DOHH2 (cell line): ENCODE results near the gene CCDC102A.

Source experiments
- H3F3A ChIP-seq: fragments of 200-600 bp; sonication (generic), shearing (Covaris generic); 2 replicates; pipeline ENCODE4 v1.6.0; 2016; ENCODE audit warnings: antibody characterized with exemption, mild to moderate bottlenecking; ENCODE audit not compliant: control insufficient read depth, insufficient read depth
- H3K27ac ChIP-seq: fragments of 200-600 bp; sonication (generic); 2 replicates; pipeline ENCODE4 v1.5.1; 2014; ENCODE audit warnings: low read depth, mild to moderate bottlenecking, low read length, moderate library complexity
- H3K27me3 ChIP-seq: fragments of 200-600 bp; sonication (generic); 2 replicates; pipeline ENCODE4 v1.6.1; 2014; ENCODE audit warnings: mild to moderate bottlenecking, low read length, mixed read lengths; ENCODE audit not compliant: control insufficient read depth
- H3K36me3 ChIP-seq: fragments of 200-600 bp; sonication (generic); 2 replicates; pipeline ENCODE4 v1.6.1; 2014; ENCODE audit warnings: mild to moderate bottlenecking, low read length, moderate library complexity, mixed read lengths; ENCODE audit not compliant: control insufficient read depth
- H3K4me1 ChIP-seq: fragments of 200-600 bp; sonication (generic); 2 replicates; pipeline ENCODE4 v1.6.1; 2014; ENCODE audit warnings: mild to moderate bottlenecking, low read length, mixed read lengths; ENCODE audit not compliant: control insufficient read depth
- H3K4me2 ChIP-seq: fragments of 200-600 bp; sonication (generic); 2 replicates; pipeline ENCODE4 v1.6.0; 2014; ENCODE audit warnings: mild to moderate bottlenecking, low read length, moderate library complexity
- H3K4me3 ChIP-seq: fragments of 200-600 bp; sonication (generic); 2 replicates; pipeline ENCODE4 v1.5.1; 2014; ENCODE audit warnings: mild to moderate bottlenecking, low read length, mixed read lengths
- H3K79me2 ChIP-seq: fragments of 200-600 bp; sonication (generic); 2 replicates; pipeline ENCODE4 v1.6.1; 2014; ENCODE audit warnings: mild to moderate bottlenecking, low read length, mixed read lengths; ENCODE audit not compliant: control insufficient read depth
- H3K9me2 ChIP-seq: fragments of 200-600 bp; sonication (generic); replicated peaks from 2 replicates; pipeline ENCODE4 v1.6.1; 2014; ENCODE audit warnings: mild to moderate bottlenecking, low read length, mixed read lengths; ENCODE audit not compliant: control insufficient read depth
- H3K9me3 ChIP-seq: fragments of 200-600 bp; sonication (generic); 2 replicates; pipeline ENCODE4 v1.6.1; 2014; ENCODE audit warnings: antibody characterized with exemption, low read length, mixed read lengths; ENCODE audit not compliant: control insufficient read depth, insufficient read depth
- H4K20me1 ChIP-seq: fragments of 200-600 bp; sonication (generic); 2 replicates; pipeline ENCODE4 v1.6.0; 2014; ENCODE audit warnings: low read depth, mild to moderate bottlenecking, antibody characterized with exemption, low read length, moderate library complexity; ENCODE audit not compliant: control insufficient read depth, insufficient read depth
- EZH2phosphoT487 ChIP-seq: fragments of 200-600 bp; sonication (generic); IDR thresholded peaks from 2 replicates; pipeline ENCODE4 v1.6.1; 2017; ENCODE audit warnings: borderline replicate concordance, mild to moderate bottlenecking, antibody characterized with exemption, low read length, moderate library complexity, mixed read lengths
- TF ChIP-seq, protein P1 (sequence below): fragments of 200-600 bp; sonication (generic); IDR thresholded peaks from one replicate; pipeline ENCODE4 v1.5.1; 2014; ENCODE audit warnings: antibody characterized with exemption, mild to moderate bottlenecking, low read depth, low read length; ENCODE audit not compliant: poor library complexity, severe bottlenecking

Gene CCDC102A

DNA sequence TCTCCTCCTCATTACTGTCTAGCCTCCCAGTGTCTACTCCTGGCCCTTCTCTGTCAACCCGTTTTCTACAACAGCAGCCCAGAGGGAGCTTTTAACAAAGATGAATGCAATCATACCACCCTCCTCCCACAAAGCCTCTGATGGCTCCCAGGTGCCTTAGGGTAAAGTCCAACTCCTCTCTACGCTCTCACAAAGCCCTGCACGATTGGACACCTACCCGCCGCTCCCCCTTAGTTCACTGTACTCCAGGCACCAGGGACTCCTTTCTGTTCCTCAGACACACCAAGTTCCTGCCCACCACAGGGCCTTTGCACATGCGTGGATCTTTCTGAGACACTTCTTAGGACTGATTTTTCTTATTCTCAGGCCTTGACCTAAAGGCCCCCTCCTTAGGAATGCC, 17.4 kb downstream of the CCDC102A start:
- Histone ChIP-seq H3K27ac (no peak overlapping the region), H3K79me2 (no peaks in the 10 kb centered on the region), H3F3A (peaks cover 12% of the 10 kb centered on the region), H3K4me2 (no peak overlapping the region), H3K36me3 (peaks cover 4% of the 10 kb centered on the region), H3K9me2 (no peaks in the 10 kb centered on the region), H3K9me3 (no peaks in the 10 kb centered on the region), H3K4me3 (no peak overlapping the region), H3K4me1 (peaks cover 25% of the 10 kb centered on the region), H4K20me1 (no peaks in the 10 kb centered on the region), H3K27me3 (no peaks in the 10 kb centered on the region)
- no peak for TF ChIP-seq EZH2phosphoT487
- TF ChIP-seq, protein P1, sequence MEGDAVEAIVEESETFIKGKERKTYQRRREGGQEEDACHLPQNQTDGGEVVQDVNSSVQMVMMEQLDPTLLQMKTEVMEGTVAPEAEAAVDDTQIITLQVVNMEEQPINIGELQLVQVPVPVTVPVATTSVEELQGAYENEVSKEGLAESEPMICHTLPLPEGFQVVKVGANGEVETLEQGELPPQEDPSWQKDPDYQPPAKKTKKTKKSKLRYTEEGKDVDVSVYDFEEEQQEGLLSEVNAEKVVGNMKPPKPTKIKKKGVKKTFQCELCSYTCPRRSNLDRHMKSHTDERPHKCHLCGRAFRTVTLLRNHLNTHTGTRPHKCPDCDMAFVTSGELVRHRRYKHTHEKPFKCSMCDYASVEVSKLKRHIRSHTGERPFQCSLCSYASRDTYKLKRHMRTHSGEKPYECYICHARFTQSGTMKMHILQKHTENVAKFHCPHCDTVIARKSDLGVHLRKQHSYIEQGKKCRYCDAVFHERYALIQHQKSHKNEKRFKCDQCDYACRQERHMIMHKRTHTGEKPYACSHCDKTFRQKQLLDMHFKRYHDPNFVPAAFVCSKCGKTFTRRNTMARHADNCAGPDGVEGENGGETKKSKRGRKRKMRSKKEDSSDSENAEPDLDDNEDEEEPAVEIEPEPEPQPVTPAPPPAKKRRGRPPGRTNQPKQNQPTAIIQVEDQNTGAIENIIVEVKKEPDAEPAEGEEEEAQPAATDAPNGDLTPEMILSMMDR: no peak

DNA sequence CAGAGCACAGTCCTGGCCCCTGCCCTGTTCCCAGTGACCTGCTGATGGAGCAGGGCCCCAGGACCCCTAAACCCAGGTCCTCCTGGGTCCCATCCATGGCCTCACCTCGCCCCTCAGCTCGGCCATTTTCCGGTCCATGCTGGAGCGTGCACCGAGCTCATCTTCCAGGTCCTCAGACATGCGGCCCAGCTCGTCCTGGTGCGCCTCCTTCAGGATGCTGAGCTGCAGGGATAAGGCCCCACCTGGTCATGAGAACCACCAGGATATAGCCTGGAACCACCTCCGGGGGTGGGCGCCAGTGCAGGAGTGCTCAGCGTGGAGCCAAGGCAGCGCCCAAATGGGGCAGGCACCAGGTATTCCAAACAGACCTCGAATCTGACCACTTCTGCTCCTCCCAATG, 17.9 kb downstream of the CCDC102A start:
- peaks cover 11% of the 10 kb centered on the region for H3F3A ChIP-seq
- no peaks in the 10 kb centered on the region for H3K9me3 ChIP-seq
- H3K79me2 ChIP-seq: no peaks in the 10 kb centered on the region
- H3K27me3 ChIP-seq: no peaks in the 10 kb centered on the region
- H3K4me1 ChIP-seq: peaks cover 21% of the 10 kb centered on the region
- H3K4me2 ChIP-seq: no peak overlapping the region
- TF ChIP-seq, protein P1: no peak
- no peak for TF ChIP-seq EZH2phosphoT487
- H3K4me3 ChIP-seq: no peak overlapping the region
- no peaks in the 10 kb centered on the region for H4K20me1 ChIP-seq
- H3K27ac ChIP-seq: no peak overlapping the region
- peaks cover 4% of the 10 kb centered on the region for H3K36me3 ChIP-seq
- no peaks in the 10 kb centered on the region for H3K9me2 ChIP-seq

DNA sequence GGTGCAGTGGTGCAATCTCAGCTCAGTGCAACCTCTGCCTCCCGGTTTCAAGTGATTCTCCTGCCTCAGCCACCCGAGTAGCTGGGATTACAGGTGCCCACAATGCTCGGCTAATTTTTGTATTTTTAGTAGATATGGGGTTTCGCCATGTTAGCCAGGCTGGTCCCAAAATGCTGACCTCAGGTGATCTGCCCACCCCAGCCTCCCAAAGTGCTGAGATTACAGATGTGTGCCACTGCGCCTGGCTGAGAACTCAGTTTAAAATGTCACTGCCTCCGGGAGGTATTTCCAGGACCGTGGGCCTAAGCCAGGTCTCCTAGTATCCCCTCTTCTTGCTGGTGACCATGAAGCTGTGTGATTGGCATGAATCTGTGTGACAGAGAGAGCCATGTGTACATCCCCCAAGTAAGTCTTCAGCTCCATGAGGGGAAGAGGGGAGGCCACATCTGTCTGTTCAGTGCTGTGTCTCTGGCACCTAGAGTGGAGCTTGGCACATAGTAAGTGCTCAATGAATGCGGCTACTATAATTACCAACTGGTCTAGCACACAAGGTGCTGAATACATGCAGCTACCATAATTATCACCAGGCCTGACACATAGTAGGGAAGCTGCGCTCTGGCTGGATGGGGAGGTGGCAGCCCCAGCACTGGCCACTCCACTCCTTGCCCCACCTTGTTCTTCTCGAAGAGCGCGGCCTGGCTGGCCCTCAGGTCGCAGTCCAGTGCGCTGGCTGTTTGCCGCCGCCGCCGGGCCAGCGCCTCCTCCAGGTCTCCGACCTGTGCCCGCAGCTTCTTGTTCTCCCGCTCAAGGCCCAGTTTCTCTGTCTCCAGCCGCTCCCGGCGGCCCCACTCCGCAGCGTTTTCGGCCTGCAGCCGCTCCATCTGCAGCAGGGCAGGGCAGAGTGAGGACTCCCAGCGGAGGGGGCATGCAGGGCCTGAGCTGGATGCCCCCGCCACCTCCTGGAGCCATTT, 18.7 kb downstream of the CCDC102A start:
- Histone ChIP-seq H3K4me3 (no peak overlapping the region), H3K9me3 (no peaks in the 10 kb centered on the region), H3K4me1 (peaks cover 12% of the 10 kb centered on the region), H3K27me3 (no peaks in the 10 kb centered on the region), H4K20me1 (no peaks in the 10 kb centered on the region), H3K4me2 (no peak overlapping the region), H3K9me2 (no peaks in the 10 kb centered on the region), H3K36me3 (peaks cover 4% of the 10 kb centered on the region), H3K79me2 (no peaks in the 10 kb centered on the region), H3K27ac (no peak overlapping the region), H3F3A (0 out of 2 replicates have a peak, but pooled peaks cover 6% of the 10 kb centered on the region)
- TF ChIP-seq, protein P1: no peak
- no peak for TF ChIP-seq EZH2phosphoT487
